ENCODE measurements around the gene SERGEF. TPM values are rescaled to one million over a fixed set of nuclear protein-coding genes. Genes with fewer than 3 reads are reported as not detected.

SERGEF gene
- total and polyA plus RNA-seq, 10 of the 15 experiments (the other 5 are each of a cell fraction or from before 2014, with no cell fraction given) = 14.6 to 27.8 (median 22.4) TPM

DNA sequence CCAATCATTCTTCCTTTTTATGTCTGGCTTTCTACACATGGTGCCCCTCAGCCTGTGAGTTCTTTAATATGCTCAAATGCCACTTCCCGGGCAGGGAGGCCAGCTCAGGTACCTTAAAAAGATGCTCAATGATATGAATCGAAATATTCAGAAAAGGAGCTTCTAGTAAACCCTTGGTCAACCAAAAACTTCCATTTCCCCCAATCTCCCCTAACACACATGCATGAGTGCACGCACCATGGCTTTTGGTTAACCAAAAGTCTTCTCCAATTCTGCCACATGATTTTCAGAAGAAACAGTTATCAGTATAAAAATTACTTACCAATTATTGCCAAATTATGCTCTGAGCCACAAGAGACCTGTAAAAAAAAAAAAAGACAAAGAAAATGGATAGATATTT is 135.0 kb downstream of the SERGEF start (continued):
- TF ChIP-seq, protein P1, sequence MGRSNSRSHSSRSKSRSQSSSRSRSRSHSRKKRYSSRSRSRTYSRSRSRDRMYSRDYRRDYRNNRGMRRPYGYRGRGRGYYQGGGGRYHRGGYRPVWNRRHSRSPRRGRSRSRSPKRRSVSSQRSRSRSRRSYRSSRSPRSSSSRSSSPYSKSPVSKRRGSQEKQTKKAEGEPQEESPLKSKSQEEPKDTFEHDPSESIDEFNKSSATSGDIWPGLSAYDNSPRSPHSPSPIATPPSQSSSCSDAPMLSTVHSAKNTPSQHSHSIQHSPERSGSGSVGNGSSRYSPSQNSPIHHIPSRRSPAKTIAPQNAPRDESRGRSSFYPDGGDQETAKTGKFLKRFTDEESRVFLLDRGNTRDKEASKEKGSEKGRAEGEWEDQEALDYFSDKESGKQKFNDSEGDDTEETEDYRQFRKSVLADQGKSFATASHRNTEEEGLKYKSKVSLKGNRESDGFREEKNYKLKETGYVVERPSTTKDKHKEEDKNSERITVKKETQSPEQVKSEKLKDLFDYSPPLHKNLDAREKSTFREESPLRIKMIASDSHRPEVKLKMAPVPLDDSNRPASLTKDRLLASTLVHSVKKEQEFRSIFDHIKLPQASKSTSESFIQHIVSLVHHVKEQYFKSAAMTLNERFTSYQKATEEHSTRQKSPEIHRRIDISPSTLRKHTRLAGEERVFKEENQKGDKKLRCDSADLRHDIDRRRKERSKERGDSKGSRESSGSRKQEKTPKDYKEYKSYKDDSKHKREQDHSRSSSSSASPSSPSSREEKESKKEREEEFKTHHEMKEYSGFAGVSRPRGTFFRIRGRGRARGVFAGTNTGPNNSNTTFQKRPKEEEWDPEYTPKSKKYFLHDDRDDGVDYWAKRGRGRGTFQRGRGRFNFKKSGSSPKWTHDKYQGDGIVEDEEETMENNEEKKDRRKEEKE (IDR thresholded peaks at IDR 0.05) = no peak

DNA sequence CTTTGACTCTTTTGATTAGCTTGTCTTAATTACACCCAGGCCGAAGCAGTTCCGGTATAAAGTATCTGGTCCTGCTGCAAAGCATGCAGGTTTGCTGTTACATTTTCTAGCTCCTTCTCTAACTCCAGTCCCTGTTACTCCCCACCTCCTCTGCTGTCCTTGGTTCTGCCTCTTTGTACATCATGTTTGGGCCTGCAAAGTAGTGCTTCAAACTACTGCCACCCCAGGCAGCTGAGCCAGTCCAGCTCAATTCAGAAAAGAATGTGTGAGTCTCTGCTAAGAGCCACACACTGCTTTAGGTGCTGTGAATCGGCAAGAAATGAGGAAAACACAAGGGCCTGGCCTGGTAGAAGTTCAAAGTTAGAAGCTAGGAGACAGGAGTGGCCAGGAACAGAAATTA is 136.0 kb downstream of the SERGEF start:
- Histone ChIP-seq H4K20me1 (ENCODE audit: control insufficient read depth, insufficient read depth) (no peaks in the 10 kb centered on the region), H2AFZ (ENCODE audit: control insufficient read depth, low read depth, low read length) (no peak overlapping the region), H3K4me1 (ENCODE audit: control insufficient read depth, insufficient read depth, low read length) (peaks cover 6% of the 10 kb centered on the region), H3K9ac (ENCODE audit: control insufficient read depth, insufficient read depth, low read length) (no peak overlapping the region), H3K27ac (ENCODE audit: control insufficient read depth, insufficient read depth) (no peak overlapping the region), H3K4me3 (no peak overlapping the region), H3K79me2 (ENCODE audit: control insufficient read depth, insufficient read depth, low read length) (no peaks in the 10 kb centered on the region), H3K36me3 (ENCODE audit: control insufficient read depth in 2 of 2, insufficient read depth in 2 of 2, low read length in 1 of 2) (no peaks in the 10 kb centered on the region), H3K27me3 (replicated peaks in 1 of 2; ENCODE audit: control insufficient read depth in 2 of 2, insufficient read depth in 2 of 2, low read length in 1 of 2) (no peaks in the 10 kb centered on the region), H3K4me2 (ENCODE audit: control insufficient read depth, insufficient read depth) (no peak overlapping the region), H3K9me3 (replicated peaks; ENCODE audit: control insufficient read depth, insufficient read depth, low read length) (no peaks in the 10 kb centered on the region)
- BruUV-seq (replicated peaks) = no TSS peak
- intact Hi-C loops (cut with micrococcal nuclease; ENCODE audit: unreplicated experiment) = no loop called here
- 100% methylated on average over 3 of the region's 3 CpGs for WGBS (ENCODE audit: insufficient coverage, insufficient replicate concordance, low lambda C conversion rate, missing lambda C conversion rate)
- ChIA-PET CTCF (interaction anchor here (6.4 kb wide), 1 partner anchor 13 kb away, joined by 46 read pairs; no protein-coding TSS in a partner anchor), POLR2A (no interaction called here), SMC1A (ENCODE audit: uncharacterized antibody, unreplicated experiment) (no interaction called here), RAD21 (ENCODE audit: unreplicated experiment) (no interaction called here)
- TF ChIP-seq, protein P2, sequence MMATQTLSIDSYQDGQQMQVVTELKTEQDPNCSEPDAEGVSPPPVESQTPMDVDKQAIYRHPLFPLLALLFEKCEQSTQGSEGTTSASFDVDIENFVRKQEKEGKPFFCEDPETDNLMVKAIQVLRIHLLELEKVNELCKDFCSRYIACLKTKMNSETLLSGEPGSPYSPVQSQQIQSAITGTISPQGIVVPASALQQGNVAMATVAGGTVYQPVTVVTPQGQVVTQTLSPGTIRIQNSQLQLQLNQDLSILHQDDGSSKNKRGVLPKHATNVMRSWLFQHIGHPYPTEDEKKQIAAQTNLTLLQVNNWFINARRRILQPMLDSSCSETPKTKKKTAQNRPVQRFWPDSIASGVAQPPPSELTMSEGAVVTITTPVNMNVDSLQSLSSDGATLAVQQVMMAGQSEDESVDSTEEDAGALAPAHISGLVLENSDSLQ (IDR thresholded peaks at IDR 0.05) = no peak
- TF ChIP-seq POLR2AphosphoS5 (IDR thresholded peaks at IDR 0.05; ENCODE audit: low read length) (no peak), EZH2 (IDR thresholded peaks at IDR 0.05; ENCODE audit: borderline replicate concordance, control insufficient read depth, low read depth, low read length) (no peak), ZNF384 (IDR thresholded peaks at IDR 0.05; ENCODE audit: borderline replicate concordance, low read depth, low read length) (no peak), SUPT20H (IDR thresholded peaks at IDR 0.05; ENCODE audit: borderline replicate concordance, control insufficient read depth, low read depth, low read length) (no peak)
- ATAC-seq (no peak), DNase-seq (ENCODE audit: low read depth, low spot score) (no peak), FAIRE-seq (no peak)
- in situ Hi-C loops (cut with MboI) = no loop called here
